HG03460 (cell line): ENCODE results near the gene TNFRSF1B.

Source experiments
- ATAC-seq: cut with Tn5 transposase; IDR thresholded peaks from one replicate; pipeline ENCODE4 v1.9.1; 2021; ENCODE audit not compliant: unreplicated experiment

Gene TNFRSF1B

DNA sequence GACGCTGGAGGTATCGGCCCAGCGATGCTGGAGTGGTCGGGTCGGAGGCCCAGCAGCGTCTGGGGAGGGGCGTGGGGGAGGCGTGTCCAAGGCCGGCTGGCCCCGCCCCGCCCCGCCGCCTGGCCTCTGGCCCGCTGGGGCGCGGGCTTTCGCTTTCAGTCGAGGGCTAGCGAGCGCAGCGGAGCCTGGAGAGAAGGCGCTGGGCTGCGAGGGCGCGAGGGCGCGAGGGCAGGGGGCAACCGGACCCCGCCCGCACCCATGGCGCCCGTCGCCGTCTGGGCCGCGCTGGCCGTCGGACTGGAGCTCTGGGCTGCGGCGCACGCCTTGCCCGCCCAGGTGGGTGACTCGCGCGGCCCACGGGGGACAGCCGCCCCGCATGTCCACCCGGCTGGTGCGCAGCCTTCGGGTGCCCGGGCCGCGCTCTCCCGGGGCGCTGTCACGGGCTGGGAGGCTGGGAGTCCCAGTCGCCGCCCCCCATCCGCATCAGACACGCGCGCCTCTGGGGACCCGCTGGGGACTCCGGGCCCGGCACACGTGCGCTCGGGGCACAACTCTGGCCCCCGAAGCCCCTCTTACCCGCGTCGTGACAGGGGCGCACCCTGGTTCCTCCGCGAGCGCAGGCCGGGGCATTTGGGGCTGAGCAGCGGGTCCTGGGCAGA, at the start of gene TNFRSF1B:
Gene TNFRSF1B (plus strand): TSS at position 158 of the 659 bp plus-strand sequence. CDS start 101 bp downstream, at position 259.
- peak; percentile 40 for ATAC-seq

GRCh38 chr1:12121212-12122003, 45.4 kb upstream of the TNFRSF1B start:
- ATAC-seq: no peak

- ATAC-seq: no peak
Observed at GRCh38 chr1:12123172-12123571, 43.6 kb upstream of the TNFRSF1B start.

GRCh38 chr1:12124693-12125421, 41.9 kb upstream of the TNFRSF1B start:
- ATAC-seq: no peak

GRCh38 chr1:12125422-12126355, 41.1 kb upstream of the TNFRSF1B start:
- no peak for ATAC-seq

DNA sequence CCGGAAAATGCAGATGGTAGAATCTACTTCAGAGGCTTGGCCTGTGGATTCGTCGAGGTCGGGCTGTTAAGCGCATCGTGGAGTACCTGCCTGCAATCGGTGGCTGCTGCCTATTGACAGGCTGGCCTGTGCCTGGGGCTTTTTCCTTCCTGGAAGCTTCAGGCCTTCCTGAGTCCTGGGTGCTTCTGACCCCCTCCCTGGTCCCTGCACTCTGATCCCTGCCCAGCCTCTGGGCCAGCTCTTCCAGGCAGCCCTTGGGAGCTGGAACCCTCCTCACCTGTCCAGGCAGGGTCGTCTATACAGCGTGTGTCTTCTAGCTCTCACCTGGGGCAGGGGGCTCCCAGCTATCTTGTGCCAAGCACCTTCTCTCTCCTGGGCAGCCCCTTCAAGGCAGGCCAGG, 40.0 kb upstream of the TNFRSF1B start:
- ATAC-seq: no peak

GRCh38 chr1:12127206-12127810, 39.5 kb upstream of the TNFRSF1B start:
- no peak for ATAC-seq

GRCh38 chr1:12128120-12128519, 38.7 kb upstream of the TNFRSF1B start:
- ATAC-seq: no peak

- no peak for ATAC-seq
Observed at GRCh38 chr1:12129624-12130023, 37.2 kb upstream of the TNFRSF1B start.

DNA sequence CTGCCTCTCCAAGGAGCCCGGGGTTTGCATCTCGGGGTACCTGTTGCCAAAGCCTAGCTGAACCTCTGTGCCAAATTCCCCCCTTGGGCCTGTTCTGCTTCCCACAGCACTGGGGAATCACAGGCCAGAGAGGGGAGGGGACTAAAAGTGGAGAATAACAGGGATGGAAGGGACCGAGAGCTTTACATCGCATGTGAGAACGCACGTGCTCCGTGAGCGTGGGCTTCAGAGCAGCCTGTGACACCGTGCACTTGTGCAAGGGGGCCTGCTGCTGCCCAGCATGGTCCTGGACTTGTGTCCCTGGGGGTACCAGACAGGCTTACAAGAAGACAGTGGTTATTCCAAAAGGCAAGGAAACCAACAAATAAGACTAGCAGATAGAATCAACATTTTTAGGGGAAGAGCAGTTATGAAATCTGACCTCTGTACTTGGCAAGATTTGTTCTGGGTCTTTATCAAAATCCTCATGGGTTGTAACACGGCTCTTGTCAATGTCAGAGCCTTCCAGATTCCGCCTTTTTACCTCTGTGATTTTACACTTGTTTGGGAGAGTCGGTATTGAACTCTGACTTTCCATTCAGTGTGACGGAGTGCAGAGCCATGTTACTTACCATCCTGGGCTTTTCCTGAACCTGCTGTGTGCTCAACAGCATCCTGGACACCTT, 36.2 kb upstream of the TNFRSF1B start:
- no peak for ATAC-seq

GRCh38 chr1:12132078-12132477, 34.7 kb upstream of the TNFRSF1B start:
- ATAC-seq: no peak

GRCh38 chr1:12134716-12135115, 32.1 kb upstream of the TNFRSF1B start:
- ATAC-seq: no peak

GRCh38 chr1:12135612-12136011, 31.2 kb upstream of the TNFRSF1B start:
- no peak for ATAC-seq

DNA sequence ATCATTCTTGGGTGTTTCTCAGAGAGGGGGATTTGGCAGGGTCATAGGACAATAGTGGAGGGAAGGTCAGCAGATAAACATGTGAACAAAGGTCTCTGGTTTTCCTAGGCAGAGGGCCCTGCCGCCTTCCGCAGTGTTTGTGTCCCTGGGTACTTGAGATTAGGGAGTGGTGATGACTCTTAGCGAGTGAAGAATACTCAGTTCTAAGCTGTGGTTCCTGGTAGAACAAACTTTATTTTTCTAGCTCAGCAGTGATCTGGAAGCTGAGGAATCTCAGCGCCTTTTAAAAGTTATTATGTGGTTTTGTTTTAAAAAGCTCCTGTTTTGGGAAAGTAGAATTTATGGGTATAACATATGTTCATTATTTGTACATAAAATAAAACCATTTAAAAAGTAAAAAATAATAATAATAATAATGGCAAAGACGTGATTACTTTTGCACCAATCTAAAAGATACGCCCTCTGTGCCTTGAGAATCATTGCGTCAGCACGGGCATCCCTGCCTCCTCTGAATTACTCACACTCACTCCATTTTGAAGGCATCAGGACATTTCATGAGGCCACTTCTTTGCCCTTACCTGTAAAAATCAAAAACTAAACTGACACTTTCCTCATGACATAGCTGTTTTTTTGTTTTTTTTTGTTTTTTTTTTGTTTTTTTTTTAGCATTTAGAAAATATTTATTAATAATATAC, 29.7 kb upstream of the TNFRSF1B start:
- ATAC-seq: no peak

DNA sequence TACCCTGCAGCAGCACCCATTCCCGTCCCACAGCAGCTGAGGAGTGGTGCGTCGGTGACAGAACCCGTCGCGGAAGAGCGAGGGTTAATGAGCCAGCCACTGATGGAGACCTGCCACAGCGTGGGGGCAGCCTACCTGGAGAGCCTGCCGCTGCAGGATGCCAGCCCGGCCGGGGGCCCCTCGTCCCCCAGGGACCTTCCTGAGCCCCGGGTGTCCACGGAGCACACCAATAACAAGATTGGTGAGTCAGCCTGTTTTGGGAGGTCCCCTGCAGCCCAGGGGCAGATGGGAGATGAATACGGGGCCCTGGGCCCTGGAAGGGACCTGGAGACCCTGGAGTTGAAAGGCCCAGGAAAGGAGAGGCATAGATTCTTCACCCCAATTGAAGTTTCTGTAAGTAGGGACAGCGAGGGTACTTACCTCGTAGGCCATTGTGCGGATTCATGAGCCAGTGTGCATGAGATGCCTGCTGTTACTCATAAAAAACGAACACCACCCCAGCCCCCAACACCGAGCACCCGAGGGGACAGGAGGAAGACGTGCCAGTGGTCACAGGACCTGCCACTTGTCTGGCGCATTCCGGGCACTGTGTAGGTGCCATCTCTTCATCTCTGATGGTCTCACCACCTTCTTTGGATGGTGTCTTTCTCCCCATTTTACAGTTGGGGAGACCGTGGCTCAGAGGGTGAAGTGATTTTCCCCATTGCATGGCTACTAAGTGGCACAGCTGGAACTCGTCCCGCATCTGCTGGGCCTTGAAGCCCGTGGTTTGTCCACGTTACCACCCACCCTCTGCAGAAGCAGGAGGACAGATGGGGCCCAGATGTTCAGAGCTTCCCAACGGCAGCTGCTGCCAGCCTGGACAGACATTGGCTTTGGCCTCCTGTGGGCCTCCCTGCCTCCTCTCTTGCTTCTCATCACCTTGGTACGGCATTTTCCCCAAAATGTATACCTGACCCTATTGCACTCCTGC, 28.3 kb upstream of the TNFRSF1B start:
- no peak for ATAC-seq

GRCh38 chr1:12140016-12140415, 26.8 kb upstream of the TNFRSF1B start:
- no peak for ATAC-seq

DNA sequence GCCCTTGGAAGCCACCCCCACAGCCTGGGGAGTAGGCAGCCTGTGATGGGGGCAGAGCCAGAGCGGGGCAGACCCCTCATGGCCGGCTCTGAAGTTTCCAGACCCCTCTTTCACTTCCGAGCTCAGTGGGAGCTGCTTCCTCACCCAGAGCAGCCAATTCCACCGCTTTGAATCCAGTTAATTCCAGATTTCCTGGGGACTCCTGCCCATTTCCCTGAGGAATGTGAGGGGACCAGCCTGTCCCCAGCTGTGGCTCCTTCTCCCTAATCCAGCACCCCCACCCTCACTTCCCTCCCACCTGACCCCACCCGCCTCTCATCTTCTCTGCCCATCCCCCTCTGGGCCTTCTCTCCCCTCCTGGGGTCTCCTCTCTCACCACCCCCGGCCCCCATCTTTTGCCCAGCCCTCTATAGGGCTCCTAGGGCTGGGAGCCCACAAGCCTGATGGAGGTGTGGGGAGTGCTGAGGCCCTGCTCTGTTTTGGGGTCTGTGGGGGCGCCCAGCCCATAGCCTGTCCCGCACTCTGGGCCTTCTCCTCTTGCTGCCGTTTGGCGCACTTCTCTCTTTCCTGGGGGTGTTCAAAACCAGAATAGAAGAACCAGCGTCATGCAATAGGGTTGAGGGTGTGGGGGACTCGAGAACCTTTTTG, 26.2 kb upstream of the TNFRSF1B start:
- ATAC-seq: no peak
